Lower lobe of right lung (tissue), 2 donors: ENCODE data around the gene EPHA3. TPM values are rescaled to one million over a fixed set of nuclear protein-coding genes. Genes with fewer than 3 reads are reported as not detected.

Experiments
- ATAC-seq, 2 donors: fragments of 200-7000 bp; cut with Tn5 transposase; one replicate each; pipeline ENCODE4 v1.9.1; 2020 to 2022; ENCODE audit warnings: mild to moderate bottlenecking in 2 of 2, moderate library complexity in 2 of 2
- DNase-seq: peaks from one replicate; pipeline ENCODE4 v3.0.0-alpha.2; 2020
- H3K27ac ChIP-seq: fragments of 200-600 bp; one replicate; pipeline ENCODE4 v1.8.0; 2022
- H3K27me3 ChIP-seq: fragments of 200-600 bp; one replicate; pipeline ENCODE4 v1.8.0; 2022; ENCODE audit warnings: low read depth
- H3K36me3 ChIP-seq: fragments of 200-600 bp; one replicate; pipeline ENCODE4 v1.8.0; 2022; ENCODE audit warnings: mild to moderate bottlenecking
- H3K4me1 ChIP-seq: fragments of 200-600 bp; one replicate; pipeline ENCODE4 v1.8.0; 2022
- H3K4me3 ChIP-seq: fragments of 200-600 bp; one replicate; pipeline ENCODE4 v1.8.0; 2022; ENCODE audit warnings: mild to moderate bottlenecking
- H3K9me3 ChIP-seq: fragments of 200-600 bp; one replicate; pipeline ENCODE4 v1.8.0; 2022
- CTCF ChIP-seq: fragments of 200-600 bp; IDR thresholded peaks from one replicate; pipeline ENCODE4 v1.8.0; 2022; ENCODE audit warnings: antibody characterized with exemption, mild to moderate bottlenecking
- intact Hi-C: fragments of 100-400 bp; cut with DNase I; formaldehyde crosslinking; loops from one replicate; pipeline ENCODE4 v1.11.0; 2022
- total RNA-seq: library from RNA; stranded (reverse); fragmentation: NEBNext Ultra II Directional; extraction: Animal tissue kit (Norgen Biotek cat#: 25700); gene quantifications from one replicate; pipeline ENCODE4 v1.2.1, GENCODE V29; 2021
- donor health status: DM: no; HTN: yes; CAD: no; lungs with severe emphysema.

The EPHA3 gene
- total RNA-seq, 1 donor from 2014 or later: 1.4 TPM

DNA sequence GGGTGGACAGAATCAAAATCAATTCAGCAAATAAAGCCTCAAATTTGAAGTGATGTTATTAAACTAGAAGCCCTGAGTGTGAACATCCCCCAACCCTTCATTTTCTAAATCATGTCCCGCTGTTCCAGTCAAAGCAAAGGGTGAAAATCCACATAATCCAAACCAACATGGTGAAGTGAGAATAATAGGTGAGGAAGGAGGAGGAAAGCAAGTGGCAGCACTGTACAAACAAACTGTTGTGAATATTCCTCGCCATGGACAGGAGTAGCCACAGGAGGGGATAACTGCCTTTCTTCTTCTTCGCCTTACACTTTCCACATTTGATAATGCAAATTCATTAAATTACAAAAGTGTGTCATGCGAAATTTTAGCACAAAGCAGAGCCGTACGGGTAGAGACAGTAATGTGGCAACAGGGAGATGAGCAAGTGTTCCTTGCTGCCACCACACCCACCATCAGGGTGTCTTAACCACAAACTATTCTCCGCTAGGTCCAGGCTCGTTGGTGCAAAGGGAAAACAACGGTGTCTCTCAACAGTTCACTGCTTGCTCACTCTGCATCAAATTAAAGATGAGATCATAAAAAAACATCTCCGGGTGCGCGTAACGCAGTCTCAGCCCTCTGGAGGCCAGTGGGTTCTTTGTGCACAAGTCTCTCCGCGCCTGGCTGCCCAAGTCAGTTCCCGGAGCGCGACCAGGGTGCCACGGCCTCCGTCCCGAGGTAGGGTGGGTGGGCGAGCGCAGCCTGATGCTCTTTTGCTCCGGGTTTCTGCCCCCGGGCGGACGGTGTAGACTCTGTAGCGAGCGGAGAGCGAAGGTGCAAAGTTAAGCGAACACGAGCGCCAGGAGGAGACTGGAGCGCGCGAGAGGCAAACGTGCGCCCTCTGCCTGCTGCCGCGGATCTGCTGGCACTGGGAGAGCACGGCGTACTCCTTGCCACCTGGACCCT is 6.7 kb downstream of the EPHA3 start:
- peak; percentile 56 for TF ChIP-seq CTCF
- H3K4me3 ChIP-seq: peak overlapping the region; percentile 48
- no peak overlapping the region for H3K27ac ChIP-seq
- H3K27me3 ChIP-seq: peaks cover 5% of the 10 kb centered on the region
- intact Hi-C loops: no loop called here
- peaks cover 7% of the 10 kb centered on the region for H3K4me1 ChIP-seq
- no peaks in the 10 kb centered on the region for H3K9me3 ChIP-seq
- DNase-seq: peak; percentile 67
- peak; percentile 84 to 89 for ATAC-seq
- H3K36me3 ChIP-seq: no peaks in the 10 kb centered on the region

- intact Hi-C loops: no loop called here
- H3K27ac ChIP-seq: no peak overlapping the region
- no peaks in the 10 kb centered on the region for H3K36me3 ChIP-seq
- H3K27me3 ChIP-seq: peaks cover 5% of the 10 kb centered on the region
- H3K4me3 ChIP-seq: peak overlapping the region; percentile 48
- no peaks in the 10 kb centered on the region for H3K9me3 ChIP-seq
- ATAC-seq: peak in 1 of 2 donors; percentile 37
- no peak for TF ChIP-seq CTCF
- peaks cover 7% of the 10 kb centered on the region for H3K4me1 ChIP-seq
- no peak for DNase-seq
These were observed 7.4 kb downstream of the EPHA3 start for GRCh38 chr3:89114841-89115223.

DNA sequence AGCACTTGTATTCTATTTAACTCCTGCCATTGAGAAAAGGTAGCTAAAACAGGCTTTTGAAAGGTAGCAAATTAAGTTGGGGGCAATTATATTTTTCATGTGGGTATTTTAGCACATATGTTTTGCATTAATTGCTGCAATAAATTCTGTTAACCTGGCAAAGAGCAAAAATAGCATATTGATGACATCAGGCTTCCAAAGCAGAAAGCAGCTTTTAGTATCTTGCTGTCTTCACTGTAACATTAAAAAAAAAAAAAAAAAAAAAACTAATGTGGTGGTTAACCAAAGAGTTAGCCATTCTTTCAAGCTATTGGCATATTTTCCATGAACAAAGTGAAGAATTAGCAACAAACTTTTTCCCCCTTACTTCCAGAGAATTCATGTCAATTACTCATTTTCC is 9.1 kb downstream of the EPHA3 start:
- no peak overlapping the region for H3K4me3 ChIP-seq
- peaks cover 7% of the 10 kb centered on the region for H3K4me1 ChIP-seq
- no peaks in the 10 kb centered on the region for H3K9me3 ChIP-seq
- intact Hi-C loops: no loop called here
- H3K27me3 ChIP-seq: peaks cover 5% of the 10 kb centered on the region
- no peak for TF ChIP-seq CTCF
- DNase-seq (no peak), ATAC-seq (no peak)
- no peak overlapping the region for H3K27ac ChIP-seq
- no peaks in the 10 kb centered on the region for H3K36me3 ChIP-seq

GRCh38 chr3:89138048-89138447 is 30.6 kb downstream of the EPHA3 start:
- ATAC-seq: no peak
- DNase-seq: no peak
- H3K4me1 ChIP-seq: no peaks in the 10 kb centered on the region

DNA sequence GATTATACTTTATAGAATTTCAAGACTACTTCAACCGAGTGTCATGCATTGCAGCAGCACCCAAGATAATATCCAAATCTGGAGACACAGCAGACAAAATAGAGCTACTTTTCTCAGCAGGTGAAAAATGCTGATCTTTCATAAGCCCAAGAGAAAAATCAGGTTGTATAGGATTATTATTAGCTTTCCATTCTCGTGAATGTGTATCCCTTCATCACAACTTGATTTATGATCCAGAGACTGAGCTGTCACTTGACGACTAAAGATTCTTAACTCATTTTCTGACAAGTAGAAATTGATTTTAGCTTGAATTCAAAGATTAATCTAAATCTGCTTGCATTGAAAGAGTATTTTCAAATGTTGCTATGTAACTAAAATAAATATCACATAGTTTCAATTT is 32.4 kb downstream of the EPHA3 start:
- DNase-seq (no peak), ATAC-seq (no peak)
- Histone ChIP-seq H3K4me1 (no peaks in the 10 kb centered on the region), H3K4me3 (no peak overlapping the region), H3K27ac (no peak overlapping the region), H3K9me3 (no peaks in the 10 kb centered on the region), H3K27me3 (no peaks in the 10 kb centered on the region), H3K36me3 (no peaks in the 10 kb centered on the region)
- intact Hi-C loops: no loop called here
- no peak for TF ChIP-seq CTCF

More at GRCh38 chr3:89138048-89138447, 30.6 kb downstream of the EPHA3 start:
- TF ChIP-seq CTCF: no peak
- H3K4me3 ChIP-seq: no peak overlapping the region
- no peaks in the 10 kb centered on the region for H3K36me3 ChIP-seq
- no peaks in the 10 kb centered on the region for H3K9me3 ChIP-seq
- no peaks in the 10 kb centered on the region for H3K27me3 ChIP-seq
- no peak overlapping the region for H3K27ac ChIP-seq
- intact Hi-C loops: no loop called here
